ENCODE measurements around the gene TUBA4B.

Gene TUBA4B

GRCh38 chr2:219249203-219249980 lies 3.7 kb upstream of the TUBA4B start (continued):
- TF ChIP-seq ZIC2 (tag by site-specific recombination; IDR thresholded peaks at IDR 0.05) (peak; percentile 90), ZFHX2 (tag by site-specific recombination; conservative IDR thresholded peaks at IDR 0.05) (0 out of 2 replicates have a peak, but pooled peaks have one; percentile 14), SP2 (tag by site-specific recombination; IDR thresholded peaks at IDR 0.05) (peak; percentile 27; the same call in 1 of the 2 replicates), ZNF121 (tag by site-specific recombination; IDR thresholded peaks at IDR 0.05) (no peak), ZNF76 (tag by site-specific recombination; IDR thresholded peaks at IDR 0.05; ENCODE audit: borderline replicate concordance, low read depth) (peak; percentile 38; the same call in 1 of the 2 replicates), ZNF530 (tag by site-specific recombination; IDR thresholded peaks at IDR 0.05; ENCODE audit: low read depth) (peak; percentile 98), INSM2 (tag by site-specific recombination; IDR thresholded peaks at IDR 0.05) (no peak), ZSCAN16 (tag by site-specific recombination; IDR thresholded peaks at IDR 0.05) (peak; percentile 93)
- TF ChIP-seq, protein P1, sequence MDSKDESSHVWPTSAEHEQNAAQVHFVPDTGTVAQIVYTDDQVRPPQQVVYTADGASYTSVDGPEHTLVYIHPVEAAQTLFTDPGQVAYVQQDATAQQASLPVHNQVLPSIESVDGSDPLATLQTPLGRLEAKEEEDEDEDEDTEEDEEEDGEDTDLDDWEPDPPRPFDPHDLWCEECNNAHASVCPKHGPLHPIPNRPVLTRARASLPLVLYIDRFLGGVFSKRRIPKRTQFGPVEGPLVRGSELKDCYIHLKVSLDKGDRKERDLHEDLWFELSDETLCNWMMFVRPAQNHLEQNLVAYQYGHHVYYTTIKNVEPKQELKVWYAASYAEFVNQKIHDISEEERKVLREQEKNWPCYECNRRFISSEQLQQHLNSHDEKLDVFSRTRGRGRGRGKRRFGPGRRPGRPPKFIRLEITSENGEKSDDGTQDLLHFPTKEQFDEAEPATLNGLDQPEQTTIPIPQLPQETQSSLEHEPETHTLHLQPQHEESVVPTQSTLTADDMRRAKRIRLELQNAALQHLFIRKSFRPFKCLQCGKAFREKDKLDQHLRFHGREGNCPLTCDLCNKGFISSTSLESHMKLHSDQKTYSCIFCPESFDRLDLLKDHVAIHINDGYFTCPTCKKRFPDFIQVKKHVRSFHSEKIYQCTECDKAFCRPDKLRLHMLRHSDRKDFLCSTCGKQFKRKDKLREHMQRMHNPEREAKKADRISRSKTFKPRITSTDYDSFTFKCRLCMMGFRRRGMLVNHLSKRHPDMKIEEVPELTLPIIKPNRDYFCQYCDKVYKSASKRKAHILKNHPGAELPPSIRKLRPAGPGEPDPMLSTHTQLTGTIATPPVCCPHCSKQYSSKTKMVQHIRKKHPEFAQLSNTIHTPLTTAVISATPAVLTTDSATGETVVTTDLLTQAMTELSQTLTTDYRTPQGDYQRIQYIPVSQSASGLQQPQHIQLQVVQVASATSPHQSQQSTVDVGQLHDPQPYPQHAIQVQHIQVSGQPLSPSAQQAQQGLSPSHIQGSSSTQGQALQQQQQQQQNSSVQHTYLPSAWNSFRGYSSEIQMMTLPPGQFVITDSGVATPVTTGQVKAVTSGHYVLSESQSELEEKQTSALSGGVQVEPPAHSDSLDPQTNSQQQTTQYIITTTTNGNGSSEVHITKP (tag by site-specific recombination; IDR thresholded peaks at IDR 0.05) = peak; percentile 88

DNA sequence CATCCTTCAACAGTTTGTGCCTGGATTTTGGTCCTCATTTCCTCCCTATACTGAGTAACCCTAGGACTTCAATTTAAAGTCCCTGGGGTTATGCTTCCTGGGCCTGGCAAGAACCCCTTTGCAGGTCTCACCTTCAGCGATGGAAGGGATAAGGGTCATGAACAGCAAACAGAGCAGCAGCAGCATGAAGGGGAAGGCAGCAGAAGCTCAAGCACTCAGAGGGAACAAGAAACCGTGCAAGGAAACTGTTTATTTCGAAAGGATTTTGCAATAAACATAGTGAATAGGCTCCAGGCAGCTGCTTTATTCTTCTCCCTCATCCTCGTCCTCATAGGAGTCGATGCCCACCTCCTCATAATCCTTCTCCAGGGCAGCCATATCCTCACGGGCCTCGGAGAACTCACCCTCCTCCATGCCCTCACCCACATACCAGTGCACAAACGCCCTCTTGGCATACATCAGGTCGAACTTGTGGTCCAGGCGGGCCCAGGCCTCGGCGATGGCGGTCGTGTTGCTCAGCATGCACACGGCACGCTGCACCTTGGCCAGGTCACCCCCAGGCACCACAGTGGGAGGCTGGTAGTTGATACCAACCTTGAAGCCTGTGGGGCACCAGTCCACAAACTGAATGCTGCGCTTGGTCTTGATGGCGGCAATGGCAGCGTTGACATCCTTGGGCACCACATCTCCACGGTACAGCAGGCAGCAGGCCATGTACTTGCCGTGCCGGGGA lies 2.8 kb upstream of the TUBA4B start:
- Histone ChIP-seq H3K27ac (ENCODE audit: extremely low read depth, low read depth, low read length) (no peak overlapping the region), H3K36me3 (ENCODE audit: control insufficient read depth in 2 of 2, insufficient read depth in 1 of 2, low read length in 2 of 2) (peaks cover 0 to 34% of the 10 kb centered on the region in 2 experiments; a peak in 1 of 3 replicates), H3K9me3 (ENCODE audit: control insufficient read depth, insufficient read depth, low read depth, low read length) (no peaks in the 10 kb centered on the region), H3K4me3 (ENCODE audit: low read depth, low read length) (no peak overlapping the region), H3K4me1 (ENCODE audit: control insufficient read depth, insufficient read depth, low read length) (peaks cover 10% of the 10 kb centered on the region)
- CTCF ChIA-PET = interaction anchor here (0.8 to 6.2 kb wide), 3 partner anchors 26 to 78 kb away, joined by 3 to 83 read pairs (median 39); partner anchors contain the start of gene DNAJB2
- POLR2A ChIA-PET = interaction anchor here (0.8 to 3.3 kb wide), 11 partner anchors 8 to 74 kb away, joined by 3 to 17 read pairs (median 4); partner anchors contain the start of genes ANKZF1, ATG9A, CNPPD1 and DNAJB2
- TF ChIP-seq ZNF214 (tag by site-specific recombination; IDR thresholded peaks at IDR 0.05; ENCODE audit: borderline replicate concordance) (no peak), ZNF302 (tag by site-specific recombination; IDR thresholded peaks at IDR 0.05; ENCODE audit: low read depth) (no peak), SP7 (tag by site-specific recombination; IDR thresholded peaks at IDR 0.05) (no peak), ZNF777 (tag by site-specific recombination; IDR thresholded peaks at IDR 0.05; ENCODE audit: borderline replicate concordance) (no peak), ZNF148 (tag by site-specific recombination; IDR thresholded peaks at IDR 0.05; ENCODE audit: borderline replicate concordance) (no peak), ZNF133 (tag by site-specific recombination; IDR thresholded peaks at IDR 0.05) (no peak), EGR2 (tag by site-specific recombination; IDR thresholded peaks at IDR 0.05; ENCODE audit: low read depth) (no peak), ZNF280C (tag by site-specific recombination; IDR thresholded peaks at IDR 0.05) (no peak), ZBTB21 (tag by site-specific recombination; IDR thresholded peaks at IDR 0.05) (no peak), YY2 (tag by site-specific recombination; IDR thresholded peaks at IDR 0.05) (no peak), ZNF664 (tag by site-specific recombination; IDR thresholded peaks at IDR 0.05) (no peak)
- TF ChIP-seq, protein P1 (tag by site-specific recombination; IDR thresholded peaks at IDR 0.05) = no peak

All from HEK293 (cell line).